Right lung (tissue), 5 donors: Measurements from ENCODE around the gene RAE1. TPM values are rescaled to one million over a fixed set of nuclear protein-coding genes. Genes with fewer than 3 reads are reported as not detected.
A peak's percentile ranks its signal among the peaks of the same experiment; 100 is the strongest.
"Not testable (repeated sequence)": the region's sequence is repeated elsewhere in the genome, so short reads cannot be mapped to it uniquely, and the experiment has no call there.

ENCODE experiments used
- DNase-seq, 2 donors: peaks; one replicate each; pipeline ENCODE4 v3.0.0-alpha.2; 2013
- polyA plus RNA-seq, 5 donors: library from polyadenylated mRNA; unstranded; fragments of 120-200 nt; gene quantifications; one replicate each; pipeline versions ENCODE4 v1.2.1 to v1.2.3, GENCODE V29; 2013; ENCODE audit warnings: inconsistent platforms in 1 of 5, low replicate concordance in 1 of 5; ENCODE audit not compliant: insufficient read length in 5 of 5, insufficient read depth in 1 of 5

RAE1 gene
- polyA plus RNA-seq, 5 donors: 43.0 to 55.2 (median 51.9) TPM

- no peak for DNase-seq
Observed at GRCh38 chr20:57325632-57326356, 25.3 kb upstream of the RAE1 start.

GRCh38 chr20:57326667-57327455 is 24.2 kb upstream of the RAE1 start:
- DNase-seq: peak in 1 of 2 donors; percentile 20

- DNase-seq: no peak
Observed at GRCh38 chr20:57327820-57328219, 23.2 kb upstream of the RAE1 start.

DNA sequence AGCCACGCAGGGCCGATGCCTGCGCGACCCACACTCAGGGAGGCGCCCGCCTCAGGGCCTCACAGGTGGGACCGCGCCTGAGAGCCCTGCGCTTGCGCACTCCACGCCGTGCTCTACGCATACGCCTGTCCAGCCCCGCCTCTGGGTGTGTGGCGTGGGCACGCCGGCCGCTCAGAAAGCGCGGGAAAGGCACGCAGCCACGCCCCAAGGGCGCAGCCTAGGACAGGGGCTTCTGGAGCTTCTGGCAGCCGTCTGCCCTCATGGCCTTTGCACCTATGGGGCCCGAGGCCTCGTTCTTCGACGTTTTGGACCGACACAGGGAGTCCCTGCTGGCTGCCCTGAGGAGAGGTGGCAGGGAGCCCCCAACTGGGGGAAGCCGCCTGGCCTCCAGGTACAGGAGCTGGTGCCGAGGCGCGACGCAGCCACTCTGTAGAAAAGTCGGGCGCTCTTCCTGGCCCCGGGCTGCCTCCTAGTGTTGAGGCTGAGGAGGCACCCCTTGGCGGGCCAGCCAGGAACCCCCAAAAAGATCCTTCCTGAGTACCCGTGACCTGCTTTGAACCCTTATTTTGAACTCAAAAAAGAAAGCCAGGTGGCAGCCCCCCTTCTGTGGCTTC is 21.3 kb upstream of the RAE1 start, which contains the start of gene SPO11:
Gene SPO11 (plus strand): TSS at position 196 of the 614 bp plus-strand sequence. CDS start 65 bp downstream, at position 261.
- no peak for DNase-seq

DNA sequence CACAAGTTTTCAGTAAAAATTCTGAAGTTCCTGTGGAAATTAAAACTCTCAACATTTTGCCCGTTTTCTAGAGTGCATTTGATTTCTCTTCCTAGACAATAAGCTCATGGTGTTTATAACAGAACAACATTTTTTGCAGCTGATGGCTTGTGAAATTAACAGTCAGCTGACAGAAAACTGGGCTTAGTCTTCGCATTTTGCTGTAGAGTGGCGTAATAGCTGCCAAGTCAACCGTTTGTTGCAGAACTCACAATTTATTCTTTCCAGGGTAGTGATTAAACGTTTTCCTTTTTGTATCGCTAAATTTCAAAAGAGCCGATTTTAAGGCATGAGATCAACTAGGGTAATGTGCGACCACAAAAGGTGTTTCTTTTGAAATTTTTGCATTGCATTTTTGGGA is 20.1 kb upstream of the RAE1 start:
- peak; percentile 32 to 63 for DNase-seq

DNA sequence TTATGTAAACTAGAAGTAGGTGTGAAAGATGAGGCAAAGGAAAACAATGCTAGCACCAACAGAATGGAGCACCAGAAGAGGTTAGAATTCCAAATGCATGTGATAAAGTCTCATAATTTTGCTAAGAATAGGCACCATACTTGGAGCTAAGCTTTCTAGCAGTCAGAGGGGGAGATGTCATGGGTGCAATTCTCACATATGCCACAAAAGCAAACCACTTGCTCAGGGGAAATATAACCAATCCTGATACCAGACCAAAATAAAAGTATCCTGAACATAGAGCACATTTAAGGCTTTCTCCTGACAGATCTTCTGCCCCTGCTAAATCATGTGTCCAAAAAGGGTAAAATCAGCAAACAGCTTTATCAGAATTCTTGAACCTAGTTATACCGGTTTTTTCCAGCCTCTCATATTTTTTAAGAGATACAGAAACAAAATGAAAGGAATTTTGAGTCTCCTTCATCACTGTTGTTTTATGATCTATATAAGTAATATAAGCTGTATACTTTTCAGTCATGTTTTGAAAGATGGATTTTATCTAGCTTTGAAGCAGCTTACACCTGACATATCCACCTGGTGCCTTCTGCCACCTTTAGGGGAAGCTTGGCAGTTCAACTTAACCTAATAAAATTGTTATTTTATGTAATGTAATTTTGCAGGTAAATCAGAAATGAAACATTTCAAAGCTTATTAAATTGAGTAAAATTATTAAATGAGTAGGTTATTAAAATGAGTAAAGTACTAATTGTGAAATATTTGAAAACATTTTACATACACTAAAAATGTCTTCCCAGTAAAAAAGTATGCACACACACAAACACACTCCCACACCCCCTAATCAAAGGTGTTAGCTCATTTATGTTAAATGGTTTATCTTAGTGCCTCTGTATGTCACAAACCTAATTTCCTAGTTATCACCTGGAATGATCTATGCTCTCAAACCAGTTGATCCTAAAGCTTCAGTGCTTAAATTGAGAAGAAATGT is 18.7 kb upstream of the RAE1 start:
- no peak for DNase-seq

DNA sequence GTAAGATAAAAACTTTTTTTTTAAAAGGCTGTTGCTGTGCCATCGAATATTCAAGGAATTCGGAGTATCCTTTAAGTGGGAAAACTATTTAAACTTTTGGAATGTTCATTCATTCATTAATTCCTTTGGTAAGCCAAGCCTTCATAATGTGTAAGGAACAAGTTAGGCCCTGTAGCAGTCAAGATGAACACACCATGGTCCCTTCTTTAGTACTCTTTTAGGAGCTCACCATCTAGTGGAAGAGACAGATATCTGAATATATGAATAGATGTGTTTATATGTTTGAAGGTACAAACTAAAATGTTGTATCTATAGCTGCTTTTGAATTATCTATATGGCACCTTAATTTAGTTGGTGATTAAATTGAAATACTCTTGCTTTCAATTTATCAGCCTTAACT is 15.7 kb upstream of the RAE1 start:
- no peak for DNase-seq

GRCh38 chr20:57341663-57342062 is 9.4 kb upstream of the RAE1 start:
- no peak for DNase-seq

DNA sequence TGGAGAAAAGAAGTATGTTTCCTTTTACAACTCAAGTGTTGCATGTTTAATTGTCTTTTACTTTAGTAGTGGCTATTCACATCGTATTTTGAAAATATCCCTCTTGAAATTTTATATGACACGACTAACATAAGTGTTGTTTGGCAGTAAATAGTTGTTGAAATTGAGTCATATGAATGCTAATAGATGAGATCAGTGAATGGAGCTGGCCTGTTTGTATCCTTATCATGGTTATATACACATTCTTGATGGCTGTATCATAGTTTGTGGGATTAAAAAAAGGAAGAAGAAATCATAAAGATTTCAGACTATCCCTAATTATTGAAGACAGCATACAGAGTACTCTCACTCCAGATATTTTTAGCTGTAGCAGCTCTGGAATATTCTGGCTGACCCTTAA is 8.2 kb upstream of the RAE1 start:
- DNase-seq: no peak

- DNase-seq: peak; percentile 34 to 66
Observed at GRCh38 chr20:57346477-57346876, 4.6 kb upstream of the RAE1 start.

DNA sequence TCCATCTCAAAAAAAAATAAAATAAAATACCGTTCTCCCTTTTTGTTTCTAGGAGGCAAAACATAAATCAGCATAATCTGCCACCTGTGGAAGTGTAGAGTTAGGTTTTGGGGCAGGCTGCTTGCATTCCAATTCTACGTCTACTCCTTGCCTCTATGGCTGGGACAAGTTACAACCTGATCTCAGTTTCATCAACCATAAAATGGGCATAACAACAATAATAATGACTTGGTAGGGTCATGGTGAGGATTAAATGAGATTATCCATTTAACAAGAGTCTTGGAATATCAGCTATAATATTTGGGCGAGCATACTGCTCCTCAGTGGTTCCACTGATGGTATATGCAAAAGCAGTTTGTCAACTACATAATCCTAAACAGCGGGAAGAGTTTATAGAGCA is 3.7 kb upstream of the RAE1 start:
- no peak for DNase-seq

DNA sequence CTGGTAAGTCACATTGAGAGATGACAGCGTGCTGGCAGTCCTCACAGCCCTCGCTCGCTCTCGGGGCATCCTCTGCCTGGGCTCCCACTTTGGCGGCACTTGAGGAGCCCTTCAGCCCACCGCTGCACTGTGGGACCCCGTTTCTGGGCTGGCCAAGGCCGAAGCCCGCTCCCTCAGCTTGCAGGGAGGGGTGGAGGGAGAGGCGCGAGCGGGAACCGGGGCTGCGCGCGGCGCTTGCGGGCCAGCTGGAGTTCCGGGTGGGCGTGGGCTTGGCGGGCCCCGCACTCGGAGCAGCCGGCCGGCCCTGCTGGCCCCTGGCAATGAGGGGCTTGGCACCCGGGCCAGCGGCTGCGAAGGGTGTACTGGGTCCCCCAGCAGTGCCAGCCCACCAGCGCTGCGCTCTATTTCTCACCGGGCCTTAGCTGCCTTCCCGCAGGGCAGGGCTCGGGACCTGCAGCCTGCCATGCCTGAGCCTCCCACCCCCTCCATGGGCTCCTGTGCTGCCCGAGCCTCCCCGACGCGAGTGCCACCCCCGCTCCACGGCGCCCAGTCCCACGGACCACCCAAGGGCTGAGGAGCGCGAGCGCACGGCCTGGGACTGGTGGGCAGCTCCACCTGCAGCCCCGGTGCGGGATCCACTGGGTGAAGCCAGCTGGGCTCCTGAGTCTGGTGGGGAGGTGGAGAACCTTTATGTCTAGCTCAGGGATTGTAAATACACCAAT is 2.7 kb upstream of the RAE1 start:
- DNase-seq: not testable (repeated sequence)

DNA sequence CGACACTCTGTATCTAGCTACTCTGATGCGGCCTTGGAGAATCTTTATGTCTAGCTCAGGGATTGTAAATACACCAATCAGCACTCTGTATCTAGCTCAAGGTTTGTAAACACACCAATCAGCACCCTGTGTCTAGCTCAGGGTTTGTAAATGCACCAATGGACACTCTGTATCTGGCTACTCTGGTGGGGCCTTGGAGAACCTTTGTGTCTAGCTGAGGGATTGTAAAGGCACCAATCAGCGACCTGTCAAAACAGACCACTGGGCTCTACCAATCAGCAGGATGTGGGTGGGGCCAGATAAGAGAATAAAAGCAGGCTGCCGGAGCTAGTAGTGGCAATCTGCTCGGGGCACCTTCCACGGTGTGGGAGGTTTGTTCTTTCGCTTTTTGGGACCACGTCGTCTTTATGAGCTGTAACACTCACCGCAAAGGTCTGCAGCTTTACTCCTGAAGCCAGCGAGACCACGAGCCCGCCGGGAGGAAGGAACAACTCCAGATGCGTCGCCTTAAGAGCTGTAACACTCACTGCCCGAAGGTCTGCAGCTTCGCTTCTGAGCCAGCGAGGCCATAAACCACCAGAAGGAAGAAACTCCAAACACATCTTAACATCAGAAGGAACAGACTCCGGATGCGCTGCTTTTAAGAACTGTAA is 2.0 kb upstream of the RAE1 start:
- DNase-seq: not testable (repeated sequence)

GRCh38 chr20:57350081-57350710 is 859 bp upstream of the RAE1 start:
- no peak for DNase-seq

- DNase-seq: not testable (repeated sequence)
Observed at GRCh38 chr20:57350726-57351041, 371 bp upstream of the RAE1 start.

- DNase-seq: no peak
Observed at GRCh38 chr20:57352305-57352704, 1.2 kb downstream of the RAE1 start.

GRCh38 chr20:57353351-57353750 is 2.3 kb downstream of the RAE1 start:
- DNase-seq: no peak

DNA sequence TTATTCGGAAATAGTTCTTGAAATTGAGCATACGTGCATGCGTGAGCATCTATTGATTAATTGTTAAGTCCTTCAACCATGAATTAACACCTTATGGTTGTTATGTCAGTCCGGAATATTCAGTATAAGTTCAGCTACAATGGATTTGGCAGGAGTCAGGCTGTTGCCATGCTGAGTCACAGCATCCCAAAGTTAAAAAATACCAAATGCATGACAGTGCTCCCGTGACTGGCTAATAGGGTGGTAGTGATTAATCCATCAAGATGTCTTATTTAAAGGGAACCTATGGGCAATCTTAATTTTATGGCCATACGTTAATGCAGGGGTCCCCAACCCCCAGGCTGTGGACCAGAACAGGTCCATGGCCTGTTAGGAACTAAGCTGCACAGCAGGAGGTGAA is 10.5 kb downstream of the RAE1 start:
- no peak for DNase-seq

GRCh38 chr20:57364451-57364850 is 13.4 kb downstream of the RAE1 start:
- DNase-seq: no peak

DNA sequence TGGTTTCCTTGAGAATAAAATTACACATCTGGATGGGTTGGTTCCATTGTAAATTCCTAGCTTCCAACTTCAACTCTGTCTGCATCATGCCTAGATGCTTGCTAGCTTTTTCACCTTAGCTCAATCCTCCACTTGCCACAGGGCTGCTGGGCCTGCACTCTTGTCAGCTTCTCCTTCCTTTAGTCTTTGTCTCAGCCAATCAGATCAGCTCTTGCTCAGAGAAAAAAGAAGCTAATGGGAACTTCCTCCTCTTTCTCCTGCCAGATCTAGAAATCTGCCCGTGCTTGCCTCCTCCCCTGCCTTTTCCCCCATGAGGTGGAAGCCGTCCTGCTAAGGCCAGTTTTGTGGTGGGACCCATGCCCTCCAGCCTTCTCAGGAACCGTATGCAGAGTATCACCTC is 18.5 kb downstream of the RAE1 start:
- DNase-seq: no peak
